A673 (cell line): ENCODE data around the gene LRRC25. TPM values are rescaled to one million over a fixed set of nuclear protein-coding genes. Genes with fewer than 3 reads are reported as not detected.

Experiments
- BruUV-seq: library from RNA; stranded (reverse); fragments of 400-500 nt; replicated peaks from 2 replicates; lab custom pipeline; 2021; lab: Mats Ljungman, UMichigan
- CTCF ChIA-PET: fragments of 300-600 bp; sonication (Branson Sonifier 250); formaldehyde crosslinking; loops from one replicate; lab custom pipeline; 2022; ENCODE audit warnings: antibody characterized with exemption; lab: Charles Lee
- POLR2A ChIA-PET: fragments of 300-600 bp; sonication (Branson Sonifier 250); formaldehyde crosslinking; loops from one replicate; lab custom pipeline; 2022; ENCODE audit warnings: antibody characterized with exemption; ENCODE audit not compliant: low non-redundant PET; lab: Charles Lee
- DNase-seq: peaks from one replicate; pipeline ENCODE4 v3.0.0-alpha.2; 2015; ENCODE audit warnings: low spot score
- H3K27ac ChIP-seq: fragments of 200-600 bp; sonication (generic); 2 replicates; pipeline ENCODE4 v1.5.1; 2016; ENCODE audit warnings: mixed run types, low read depth, mild to moderate bottlenecking, mixed read lengths, antibody characterized with exemption, low read length; ENCODE audit not compliant: poor library complexity, severe bottlenecking
- H3K27me3 ChIP-seq: fragments of 200-600 bp; sonication (generic); replicated peaks from 2 replicates; pipeline ENCODE4 v1.6.1; 2017; ENCODE audit warnings: mixed run types, low read depth, mild to moderate bottlenecking, mixed read lengths, antibody characterized with exemption, low read length; ENCODE audit not compliant: insufficient read depth, poor library complexity
- H3K36me3 ChIP-seq: fragments of 200-600 bp; sonication (generic); 2 replicates; pipeline ENCODE4 v1.6.1; 2016; ENCODE audit warnings: mixed run types, mild to moderate bottlenecking, mixed read lengths, antibody characterized with exemption, low read length; ENCODE audit not compliant: insufficient read depth, poor library complexity, severe bottlenecking
- H3K4me1 ChIP-seq: fragments of 200-600 bp; sonication (generic); 2 replicates; pipeline ENCODE4 v1.6.1; 2017; ENCODE audit warnings: mixed run types, mild to moderate bottlenecking, mixed read lengths, antibody characterized with exemption, low read length; ENCODE audit not compliant: insufficient read depth, poor library complexity, severe bottlenecking
- H3K4me3 ChIP-seq: fragments of 200-600 bp; sonication (generic); 2 replicates; pipeline ENCODE4 v1.5.1; 2016; ENCODE audit warnings: low read depth, mixed run types, mild to moderate bottlenecking, mixed read lengths, low read length; ENCODE audit not compliant: poor library complexity, severe bottlenecking
- H3K9me3 ChIP-seq: fragments of 200-600 bp; sonication (generic); 2 replicates; pipeline ENCODE4 v1.6.1; 2016; ENCODE audit warnings: mixed run types, low read depth, mild to moderate bottlenecking, mixed read lengths, antibody characterized with exemption, low read length; ENCODE audit not compliant: poor library complexity, severe bottlenecking
- CTCF ChIP-seq: fragments of 300-800, 200-600 bp; sonication (generic); conservative IDR thresholded peaks from 2 replicates; pipeline ENCODE4 v1.5.1; 2017; ENCODE audit warnings: low read depth, mild to moderate bottlenecking, antibody characterized with exemption, low read length, moderate library complexity, mixed read lengths
- EZH2 ChIP-seq: fragments of 200-600 bp; sonication (generic); IDR thresholded peaks from 2 replicates; pipeline ENCODE4 v1.6.1; 2017; ENCODE audit warnings: borderline replicate concordance, low read depth, mild to moderate bottlenecking, mixed read lengths, antibody characterized with exemption, low read length; ENCODE audit not compliant: poor library complexity, severe bottlenecking
- intact Hi-C: fragments of 100-400 bp; cut with micrococcal nuclease; formaldehyde crosslinking; loops from one replicate; pipeline ENCODE4 v1.10.0; 2022; ENCODE audit not compliant: unreplicated experiment
- total RNA-seq: library from RNA; stranded (reverse); gene quantifications from 2 replicates; pipeline ENCODE4 v1.2.3, GENCODE V29; 2021

The LRRC25 gene
- total RNA-seq, 1 experiment from 2014 or later: not detected

- CTCF ChIA-PET: no interaction called here
- Histone ChIP-seq H3K36me3 (peaks cover 14% of the 10 kb centered on the region), H3K27me3 (no peaks in the 10 kb centered on the region), H3K4me1 (peaks cover 88% of the 10 kb centered on the region), H3K9me3 (no peaks in the 10 kb centered on the region), H3K27ac (peak overlapping the region; percentile 56), H3K4me3 (no peak overlapping the region)
- BruUV-seq: no TSS peak
- TF ChIP-seq CTCF (no peak), EZH2 (no peak)
- DNase-seq: no peak
- intact Hi-C loops: no loop called here
- POLR2A ChIA-PET: no interaction called here
Observed at GRCh38 chr19:18427743-18428113, 30.3 kb upstream of the LRRC25 start.

- Histone ChIP-seq H3K4me1 (peaks cover 89% of the 10 kb centered on the region), H3K36me3 (peaks cover 13% of the 10 kb centered on the region), H3K4me3 (no peak overlapping the region), H3K27ac (peak overlapping the region; percentile 56), H3K27me3 (no peaks in the 10 kb centered on the region), H3K9me3 (no peaks in the 10 kb centered on the region)
- BruUV-seq: no TSS peak
- POLR2A ChIA-PET: no interaction called here
- no peak for TF ChIP-seq EZH2
- no peak for TF ChIP-seq CTCF
- intact Hi-C loops: no loop called here
- no peak for DNase-seq
- CTCF ChIA-PET: no interaction called here
Observed at GRCh38 chr19:18427080-18427742, 29.8 kb upstream of the LRRC25 start.

GRCh38 chr19:18426416-18426767 lies 29.0 kb upstream of the LRRC25 start:
- Histone ChIP-seq H3K27me3 (no peaks in the 10 kb centered on the region), H3K36me3 (peaks cover 10% of the 10 kb centered on the region), H3K4me1 (peaks cover 89% of the 10 kb centered on the region), H3K27ac (peak overlapping the region; percentile 56), H3K4me3 (no peak overlapping the region), H3K9me3 (no peaks in the 10 kb centered on the region)
- ChIA-PET POLR2A (no interaction called here), CTCF (no interaction called here)
- no peak for DNase-seq
- intact Hi-C loops: no loop called here
- no TSS peak for BruUV-seq
- TF ChIP-seq EZH2 (no peak), CTCF (no peak)
